H1 (cell line): ENCODE measurements around the gene SYNDIG1. TPM values are rescaled to one million over a fixed set of nuclear protein-coding genes. Genes with fewer than 3 reads are reported as not detected.

ENCODE experiments used
- CTCF ChIA-PET: fragments of 300-600 bp; sonication (Branson Sonifier 250); formaldehyde crosslinking; loops from one replicate; lab custom pipeline; 2021; ENCODE audit not compliant: partially characterized antibody; lab: Charles Lee
- POLR2A ChIA-PET: fragments of 300-600 bp; sonication (Branson Sonifier 250); formaldehyde crosslinking; loops from one replicate; lab custom pipeline; 2021; ENCODE audit warnings: inconsistent platforms; ENCODE audit not compliant: partially characterized antibody; lab: Charles Lee
- DNase-seq, 2 experiments: peaks; one replicate each; pipeline versions ENCODE4 v3.0.0 to v3.0.0-alpha.2; 2010 to 2022; ENCODE audit warnings: low spot score in 2 of 2, low read depth in 1 of 2, mixed read lengths in 1 of 2
- FAIRE-seq: peaks from 2 replicates; lab custom pipeline; 2011; peaks lifted over from hg19 to GRCh38; lab: Jason Lieb, UNC
- H2AFZ ChIP-seq: 2 replicates; pipeline ENCODE4 v1.8.1; 2012; ENCODE audit warnings: low read length, inconsistent platforms
- H2AK5ac ChIP-seq: 2 replicates; pipeline ENCODE4 v1.6.1; 2013; ENCODE audit warnings: low read depth, low read length
- H2BK120ac ChIP-seq: replicated peaks from 2 replicates; pipeline ENCODE3; 2013; ENCODE audit warnings: low read depth, low read length, inconsistent platforms
- H2BK12ac ChIP-seq: 2 replicates; pipeline ENCODE4 v1.6.1; 2013; ENCODE audit warnings: low read depth, low read length
- H2BK15ac ChIP-seq: 2 replicates; pipeline ENCODE4 v1.6.1; 2013; ENCODE audit warnings: low read length
- H2BK20ac ChIP-seq: 2 replicates; pipeline ENCODE4 v1.6.1; 2013; ENCODE audit warnings: low read length
- H2BK5ac ChIP-seq: 2 replicates; pipeline ENCODE4 v1.6.1; 2013; ENCODE audit warnings: low read depth, low read length
- H3K14ac ChIP-seq: 2 replicates; pipeline ENCODE4 v1.6.1; 2013; ENCODE audit warnings: inconsistent platforms; ENCODE audit not compliant: insufficient read length
- H3K18ac ChIP-seq: 2 replicates; pipeline ENCODE4 v1.6.1; 2013; ENCODE audit warnings: low read length; ENCODE audit errors: extremely low read depth
- H3K23ac ChIP-seq: 2 replicates; pipeline ENCODE4 v1.6.1; 2013; ENCODE audit warnings: inconsistent platforms; ENCODE audit not compliant: insufficient read length
- H3K23me2 ChIP-seq: 2 replicates; pipeline ENCODE4 v1.6.1; 2013; ENCODE audit warnings: low read depth, low read length
- H3K27ac ChIP-seq: 2 replicates; pipeline ENCODE4 v1.6.1; 2011; ENCODE audit warnings: low read depth, low read length, inconsistent platforms
- H3K27me3 ChIP-seq, 4 experiments: replicated peaks in 1 of 4; 1 replicate in 1 of 4; 2 replicates in 3 of 4; pipeline versions ENCODE4 v1.6.1 to v1.8.1; 2011 to 2013; ENCODE audit warnings: low read length in 3 of 4, mild to moderate bottlenecking in 3 of 4, inconsistent platforms in 2 of 4, mixed read lengths in 2 of 4, moderate library complexity in 1 of 4; ENCODE audit not compliant: control insufficient read depth in 3 of 4, insufficient read depth in 3 of 4; ENCODE audit errors: extremely low read depth in 1 of 4
- H3K36me3 ChIP-seq, 4 experiments: 2 replicates each; pipeline versions ENCODE4 v1.6.1 to v1.8.1; 2011 to 2013; ENCODE audit warnings: mild to moderate bottlenecking in 4 of 4, low read length in 3 of 4, moderate library complexity in 2 of 4, control low read depth in 1 of 4, inconsistent platforms in 1 of 4; ENCODE audit not compliant: insufficient read depth in 4 of 4, control insufficient read depth in 2 of 4
- H3K4ac ChIP-seq: replicated peaks from 2 replicates; pipeline ENCODE3; 2013; ENCODE audit warnings: low read length, low read depth, mixed read lengths, inconsistent platforms; ENCODE audit not compliant: insufficient read length
- H3K4me1 ChIP-seq, 4 experiments: replicated peaks in 1 of 4; 1 replicate in 1 of 4; 2 replicates in 3 of 4; pipeline versions ENCODE4 v1.6.1 to v1.8.1; 2011 to 2013; ENCODE audit warnings: low read length in 3 of 4, inconsistent platforms in 2 of 4, mixed read lengths in 1 of 4; ENCODE audit not compliant: insufficient read depth in 4 of 4, control insufficient read depth in 3 of 4
- H3K4me2 ChIP-seq, 2 experiments: 2 replicates each; pipeline versions ENCODE4 v1.6.1 to v1.8.1; 2011 to 2013; ENCODE audit warnings: low read depth in 2 of 2, low read length in 2 of 2, control low read depth in 1 of 2, inconsistent platforms in 1 of 2, mild to moderate bottlenecking in 1 of 2; ENCODE audit not compliant: insufficient read depth in 1 of 2
- H3K4me3 ChIP-seq, 4 experiments: fragments of 200-600, 300-600 bp in 1 of 4; sonication (generic), shearing (Covaris generic), sonication (Bioruptor Twin) in 1 of 4; 2 replicates each; pipeline versions ENCODE4 v1.5.1 to v1.8.1; 2011 to 2016; ENCODE audit warnings: low read length in 4 of 4, low read depth in 3 of 4, control low read depth in 2 of 4, inconsistent platforms in 2 of 4, mild to moderate bottlenecking in 2 of 4, mixed read lengths in 1 of 4, moderate library complexity in 1 of 4; ENCODE audit not compliant: insufficient read depth in 2 of 4; ENCODE audit errors: extremely low read depth in 1 of 4
- H3K56ac ChIP-seq: replicated peaks from 2 replicates; pipeline ENCODE3; 2013; ENCODE audit warnings: low read depth, mild to moderate bottlenecking, mixed read lengths, low read length, inconsistent platforms; ENCODE audit not compliant: insufficient read length
- H3K79me1 ChIP-seq: 2 replicates; pipeline ENCODE4 v1.6.1; 2013; ENCODE audit warnings: low read depth, low read length, control low read depth
- H3K79me2 ChIP-seq, 2 experiments: 2 replicates each; pipeline versions ENCODE4 v1.6.1 to v1.8.1; 2012 to 2013; ENCODE audit warnings: low read length in 2 of 2, mild to moderate bottlenecking in 2 of 2, inconsistent platforms in 1 of 2; ENCODE audit not compliant: insufficient read depth in 2 of 2, control insufficient read depth in 1 of 2
- H3K9ac ChIP-seq, 4 experiments: replicated peaks in 1 of 4; 1 replicate in 1 of 4; 2 replicates in 3 of 4; pipeline versions ENCODE4 v1.6.1 to v1.8.1; 2011 to 2013; ENCODE audit warnings: low read depth in 3 of 4, low read length in 3 of 4, control low read depth in 2 of 4, mild to moderate bottlenecking in 2 of 4, moderate library complexity in 2 of 4, inconsistent platforms in 1 of 4; ENCODE audit errors: extremely low read depth in 1 of 4
- H3K9me3 ChIP-seq, 2 experiments: 2 replicates each; pipeline versions ENCODE4 v1.6.1 to v1.8.1; 2012 to 2013; ENCODE audit warnings: mild to moderate bottlenecking in 2 of 2, moderate library complexity in 2 of 2, control low read depth in 1 of 2, inconsistent platforms in 1 of 2, low read depth in 1 of 2, low read length in 1 of 2, mixed read lengths in 1 of 2; ENCODE audit not compliant: insufficient read depth in 2 of 2
- H4K20me1 ChIP-seq, 2 experiments: replicated peaks in 1 of 2; 2 replicates each; pipeline versions ENCODE3 to v1.8.1; 2011 to 2013; ENCODE audit warnings: inconsistent platforms in 2 of 2, low read length in 2 of 2, mild to moderate bottlenecking in 1 of 2; ENCODE audit not compliant: insufficient read depth in 2 of 2, control insufficient read depth in 1 of 2
- H4K5ac ChIP-seq: 2 replicates; pipeline ENCODE4 v1.6.1; 2013; ENCODE audit warnings: low read length, low read depth, mixed read lengths, inconsistent platforms; ENCODE audit not compliant: insufficient read length
- H4K8ac ChIP-seq: 2 replicates; pipeline ENCODE4 v1.8.0; 2013; ENCODE audit warnings: mild to moderate bottlenecking, moderate library complexity, low read length, inconsistent platforms; ENCODE audit not compliant: insufficient read depth; ENCODE audit errors: extremely low read depth
- H4K91ac ChIP-seq: replicated peaks from 2 replicates; pipeline ENCODE3; 2013; ENCODE audit warnings: low read length, mixed read lengths, inconsistent platforms; ENCODE audit not compliant: insufficient read length
- BCL11A ChIP-seq, 2 experiments: IDR thresholded peaks; one replicate each; pipeline ENCODE4 v1.6.1; 2011; ENCODE audit warnings: low read depth in 2 of 2, low read length in 2 of 2, mild to moderate bottlenecking in 2 of 2
- BRCA1 ChIP-seq: IDR thresholded peaks from 2 replicates; pipeline ENCODE4 v1.6.1; 2012; ENCODE audit warnings: low read depth, low read length, improper control_type of control experiment
- CHD2 ChIP-seq: IDR thresholded peaks from 2 replicates; pipeline ENCODE4 v1.6.1; 2012; ENCODE audit warnings: low read length, improper control_type of control experiment
- CTBP2 ChIP-seq: IDR thresholded peaks from 2 replicates; pipeline ENCODE4 v1.7.0; 2011; ENCODE audit warnings: borderline replicate concordance, mild to moderate bottlenecking, moderate library complexity, mixed read lengths, low read length; ENCODE audit not compliant: insufficient read depth, insufficient read length
- EGR1 ChIP-seq: IDR thresholded peaks from 2 replicates; pipeline ENCODE4 v1.6.1; 2011; ENCODE audit warnings: low read depth, low read length, borderline replicate concordance
- EP300 ChIP-seq, 2 experiments: IDR thresholded peaks; 1 replicate in 1 of 2; 2 replicates in 1 of 2; pipeline ENCODE4 v1.6.1; 2011 to 2012; ENCODE audit warnings: low read depth in 2 of 2, low read length in 2 of 2, mild to moderate bottlenecking in 2 of 2, borderline replicate concordance in 1 of 2, inconsistent platforms in 1 of 2, moderate library complexity in 1 of 2
- PHF8 ChIP-seq: fragments of 200-600 bp; sonication (generic); conservative IDR thresholded peaks from 2 replicates; pipeline ENCODE4 v1.7.1; 2012; ENCODE audit warnings: low read depth, mild to moderate bottlenecking, inconsistent platforms, low read length, moderate library complexity
- POLR2A ChIP-seq, 2 experiments: IDR thresholded peaks; 1 replicate in 1 of 2; 2 replicates in 1 of 2; pipeline ENCODE4 v1.6.1; 2011; ENCODE audit warnings: low read depth in 2 of 2, low read length in 2 of 2, mild to moderate bottlenecking in 2 of 2; ENCODE audit errors: control extremely low read depth in 1 of 2
- RBBP5 ChIP-seq: IDR thresholded peaks from 2 replicates; pipeline ENCODE4 v1.7.1; 2012; ENCODE audit warnings: low read depth, mild to moderate bottlenecking, inconsistent platforms, low read length, moderate library complexity, borderline replicate concordance
- SP1 ChIP-seq: IDR thresholded peaks from 2 replicates; pipeline ENCODE4 v1.6.1; 2011; ENCODE audit warnings: low read depth, low read length
- SP2 ChIP-seq: IDR thresholded peaks from 2 replicates; pipeline ENCODE4 v1.6.1; 2012; ENCODE audit warnings: mild to moderate bottlenecking, low read length, inconsistent platforms
- SUZ12 ChIP-seq: fragments of 200-600 bp; sonication (generic); IDR thresholded peaks from 2 replicates; pipeline ENCODE4 v1.6.1; 2012; ENCODE audit warnings: mild to moderate bottlenecking, inconsistent platforms, low read length, moderate library complexity, mixed read lengths
- TAF7 ChIP-seq: optimal IDR thresholded peaks from 2 replicates; pipeline ENCODE3; 2011; ENCODE audit warnings: low read depth, mild to moderate bottlenecking, inconsistent platforms, low read length, moderate library complexity, borderline replicate concordance
- TBP ChIP-seq: IDR thresholded peaks from 2 replicates; pipeline ENCODE4 v1.6.1; 2011; ENCODE audit warnings: low read depth, low read length, improper control_type of control experiment
- WGBS, 2 experiments: shearing (Covaris generic) in 1 of 2; methylation state at CpG; one replicate each; pipeline versions ENCODE4 v1.1.6 to v1.1.7; 2013 to 2015; ENCODE audit warnings: low lambda C conversion rate in 2 of 2, mixed read lengths in 2 of 2, inconsistent platforms in 1 of 2, low coverage in 1 of 2, missing lambda C conversion rate in 1 of 2; ENCODE audit not compliant: insufficient replicate concordance in 2 of 2, insufficient coverage in 1 of 2, insufficient read length in 1 of 2; ENCODE audit errors: extremely low coverage in 1 of 2, missing lambda C conversion rate in 1 of 2; 5-methylcytosine and 5-hydroxymethylcytosine counted together
- polyA plus RNA-seq, 7 experiments: library from polyadenylated mRNA; depleted of rRNA in 3 of 7; stranded (reverse) in 5 of 7; unstranded in 2 of 7; fragments of >200 nt in 5 of 7; fragments of 200-250 nt in 2 of 7; gene quantifications; 1 replicate in 5 of 7; 2 replicates in 1 of 7; 4 replicates in 1 of 7; pipeline versions ENCODE4 v1.2.1 to v1.2.3, GENCODE V29; 2011 to 2013; ENCODE audit warnings: missing spikeins in 2 of 7, mixed read lengths in 2 of 7
- total RNA-seq: library from RNA; stranded (reverse); fragmentation: NEBNext Ultra II Directional; extraction: Animal tissue kit (Norgen Biotek cat#: 25700); gene quantifications from 2 replicates; pipeline ENCODE4 v1.2.1, GENCODE V29; 2021
- TF ChIP-seq, protein P1 (sequence below): IDR thresholded peaks from 2 replicates; pipeline ENCODE4 v1.6.1; 2012; ENCODE audit warnings: inconsistent platforms

Gene SYNDIG1
- total and polyA plus RNA-seq, 2 of the 8 experiments (the other 6 are each of a cell fraction or from before 2014, with no cell fraction given): 6.5 to 7.8 TPM

DNA sequence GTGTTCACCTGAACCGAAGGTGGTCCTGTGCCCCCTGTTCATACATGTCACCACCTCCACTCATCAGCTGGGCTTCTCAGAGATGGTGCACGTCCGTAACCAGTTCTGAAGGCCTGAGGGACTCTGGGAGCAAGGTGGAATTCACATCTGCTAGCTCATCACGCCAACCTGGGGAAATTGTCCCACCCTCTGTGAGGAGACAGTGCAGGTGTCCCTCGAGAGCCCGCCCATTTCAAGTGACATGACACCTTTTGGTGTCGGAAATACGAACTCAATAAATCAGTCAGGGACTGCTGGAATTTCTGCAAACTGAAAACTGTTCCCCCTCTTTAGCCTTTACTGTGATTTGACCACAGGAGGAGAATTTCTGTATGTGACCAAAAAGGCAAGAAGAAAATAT lies 99.4 kb downstream of the SYNDIG1 start:
- Histone ChIP-seq H3K4me1 (no peaks in the 10 kb centered on the region), H3K18ac (no peak overlapping the region), H3K79me1 (no peaks in the 10 kb centered on the region; the same call in 1 of the 2 replicates), H3K23me2 (no peaks in the 10 kb centered on the region), H4K91ac (no peak overlapping the region), H2BK20ac (no peak overlapping the region), H3K56ac (no peak overlapping the region), H2AK5ac (no peak overlapping the region), H2BK12ac (no peak overlapping the region), H4K8ac (no peak overlapping the region), H3K4me3 (no peak overlapping the region), H3K4me2 (no peak overlapping the region), H2AFZ (no peak overlapping the region), H3K9ac (no peak overlapping the region), H4K5ac (no peak overlapping the region), H3K27ac (no peak overlapping the region), H4K20me1 (peaks cover 1 to 4% of the 10 kb centered on the region in 2 experiments), H3K27me3 (no peaks in the 10 kb centered on the region), H3K23ac (no peak overlapping the region), H3K4ac (no peak overlapping the region), H3K14ac (no peak overlapping the region), H3K79me2 (no peaks in the 10 kb centered on the region), H2BK5ac (no peak overlapping the region), H2BK15ac (no peak overlapping the region), H3K9me3 (no peaks in the 10 kb centered on the region), H3K36me3 (peaks cover 0 to 2% (median 0%) of the 10 kb centered on the region in 4 experiments; a peak in 1 of 8 replicates), H2BK120ac (no peak overlapping the region)
- no peak for FAIRE-seq
- ChIA-PET CTCF (no interaction called here), POLR2A (no interaction called here)
- DNase-seq: no peak
- WGBS, 2 experiments: 89% methylated on average over 8 of the region's 8 CpGs; no CpG with 5 or more reads in 1 of the 2 experiments
- TF ChIP-seq POLR2A (IDR thresholded peaks at IDR 0.05; ENCODE audit: control extremely low read depth in 1 of 2, low read depth in 2 of 2, low read length in 2 of 2): no peak
- no peak for TF ChIP-seq CTBP2
- TF ChIP-seq CHD2: no peak
- no peak for TF ChIP-seq BCL11A (IDR thresholded peaks at IDR 0.05; ENCODE audit: low read depth in 2 of 2, low read length in 2 of 2)
- TF ChIP-seq TBP: no peak
- TF ChIP-seq SP1: no peak
- no peak for TF ChIP-seq BRCA1
- no peak for TF ChIP-seq SUZ12
- no peak for TF ChIP-seq EP300 (IDR thresholded peaks at IDR 0.05; ENCODE audit: borderline replicate concordance in 1 of 2, low read depth in 2 of 2, low read length in 2 of 2)
- no peak for TF ChIP-seq SP2
- no peak for TF ChIP-seq PHF8
- no peak for TF ChIP-seq RBBP5
- no peak for TF ChIP-seq EGR1
- TF ChIP-seq, protein P1, sequence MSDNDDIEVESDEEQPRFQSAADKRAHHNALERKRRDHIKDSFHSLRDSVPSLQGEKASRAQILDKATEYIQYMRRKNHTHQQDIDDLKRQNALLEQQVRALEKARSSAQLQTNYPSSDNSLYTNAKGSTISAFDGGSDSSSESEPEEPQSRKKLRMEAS: no peak
- TF ChIP-seq TAF7: no peak
